Body of pancreas (tissue), 4 donors: Measurements from ENCODE around the gene TMEM72. TPM values are rescaled to one million over a fixed set of nuclear protein-coding genes. Genes with fewer than 3 reads are reported as not detected.

ENCODE experiments used
- ATAC-seq: fragments of 150-250 bp; one replicate; pipeline ENCODE4 v1.9.1; 2016
- DNase-seq, 4 donors: peaks; one replicate each; pipeline ENCODE4 v3.0.0-alpha.2; 2019
- H3K27ac ChIP-seq, 4 donors: fragments of 200-600 bp; sonication (generic); 1 replicate in 3 of 4; 2 replicates in 1 of 4; pipeline versions ENCODE4 v1.5.1 to v1.6.1; 2016 to 2019; ENCODE audit warnings: mild to moderate bottlenecking in 1 of 4, mixed read lengths in 1 of 4, moderate library complexity in 1 of 4
- H3K27me3 ChIP-seq, 2 donors: fragments of 200-600 bp; sonication (generic); one replicate each; pipeline ENCODE4 v1.6.0; 2016; ENCODE audit warnings: mild to moderate bottlenecking in 1 of 2
- H3K36me3 ChIP-seq, 2 donors: fragments of 200-600 bp; sonication (generic); replicated peaks in 1 of 2; 2 replicates each; pipeline ENCODE4 v1.5.1; 2016; ENCODE audit warnings: low read depth in 2 of 2; ENCODE audit not compliant: insufficient read depth in 1 of 2
- H3K4me1 ChIP-seq: fragments of 200-600 bp; sonication (generic); one replicate; pipeline ENCODE4 v1.6.0; 2016
- H3K4me3 ChIP-seq, 2 donors: fragments of 200-600 bp; sonication (generic); 1 replicate in 1 of 2; 2 replicates in 1 of 2; pipeline ENCODE4 v1.5.1; 2016 to 2019
- H3K9me3 ChIP-seq, 3 donors: fragments of 200-600 bp; sonication (generic); 1 replicate in 2 of 3; 2 replicates in 1 of 3; pipeline ENCODE4 v1.5.1; 2016
- CTCF ChIP-seq, 7 experiments: fragments of 450-650 bp in 4 of 7; fragments of 200-600 bp in 3 of 7; sonication (generic) in 3 of 7; IDR thresholded peaks; one replicate each; pipeline ENCODE4 v1.5.1; 2016 to 2019; ENCODE audit warnings: antibody characterized with exemption in 7 of 7
- POLR2A ChIP-seq, 3 donors: fragments of 450-650 bp; IDR thresholded peaks; one replicate each; pipeline ENCODE4 v1.6.1; 2016; ENCODE audit warnings: antibody characterized with exemption in 3 of 3, mild to moderate bottlenecking in 2 of 3
- WGBS, 2 donors: methylation state at CpG; one replicate each; pipeline ENCODE4 v1.1.5; 2017; 5-methylcytosine and 5-hydroxymethylcytosine counted together
- intact Hi-C: fragments of 100-400 bp; cut with DNase I; formaldehyde crosslinking; loops from one replicate; pipeline ENCODE4 v1.15.1; 2023
- total RNA-seq, 2 donors: library from RNA; depleted of rRNA; stranded (reverse); fragments of >200 nt; gene quantifications; one replicate each; pipeline ENCODE4 v1.1.0, GENCODE V29; 2016

Gene TMEM72
- total RNA-seq, 2 donors from 2014 or later, result 4.7 to 10.2 TPM

GRCh38 chr10:44920252-44920651, 9.1 kb downstream of the TMEM72 start:
- Histone ChIP-seq H3K36me3 (no peaks in the 10 kb centered on the region), H3K4me3 (no peak overlapping the region), H3K4me1 (no peaks in the 10 kb centered on the region), H3K9me3 (no peaks in the 10 kb centered on the region), H3K27ac (no peak overlapping the region), H3K27me3 (no peaks in the 10 kb centered on the region)
- no peak for TF ChIP-seq CTCF (IDR thresholded peaks at IDR 0.05)
- no peak for TF ChIP-seq POLR2A (IDR thresholded peaks at IDR 0.05)
- WGBS, 2 donors, result 84 to 91% methylated on average over 2 to 3 of the region's 3 CpGs
- intact Hi-C loops, result no loop called here
- no peak for DNase-seq
- no peak for ATAC-seq

GRCh38 chr10:44921061-44921460, 9.9 kb downstream of the TMEM72 start:
- Histone ChIP-seq H3K9me3 (no peaks in the 10 kb centered on the region), H3K4me1 (no peaks in the 10 kb centered on the region), H3K27me3 (no peaks in the 10 kb centered on the region), H3K27ac (no peak overlapping the region), H3K36me3 (no peaks in the 10 kb centered on the region), H3K4me3 (no peak overlapping the region)
- DNase-seq (no peak), ATAC-seq (no peak)
- TF ChIP-seq POLR2A (IDR thresholded peaks at IDR 0.05) (no peak), CTCF (IDR thresholded peaks at IDR 0.05) (no peak)
- intact Hi-C loops, result no loop called here
- 89 to 90% methylated on average over 5 of the region's 5 CpGs for WGBS, 2 donors

- ATAC-seq, result no peak
Observed at GRCh38 chr10:44921506-44921905, 10.4 kb downstream of the TMEM72 start.

GRCh38 chr10:44922021-44922420, 10.9 kb downstream of the TMEM72 start:
- H3K36me3 ChIP-seq, result no peaks in the 10 kb centered on the region
- H3K4me1 ChIP-seq, result peaks cover 5% of the 10 kb centered on the region
- no peak overlapping the region for H3K27ac ChIP-seq
- H3K4me3 ChIP-seq, result no peak overlapping the region
- no peak for ATAC-seq
- no peaks in the 10 kb centered on the region for H3K9me3 ChIP-seq
- no peak for DNase-seq
- intact Hi-C loops, result no loop called here
- no peaks in the 10 kb centered on the region for H3K27me3 ChIP-seq
- 91 to 97% methylated on average over 5 of the region's 5 CpGs for WGBS, 2 donors
- TF ChIP-seq POLR2A (IDR thresholded peaks at IDR 0.05) (no peak), CTCF (IDR thresholded peaks at IDR 0.05) (no peak)

More at GRCh38 chr10:44921506-44921905, 10.4 kb downstream of the TMEM72 start:
- no peak overlapping the region for H3K4me3 ChIP-seq
- no peaks in the 10 kb centered on the region for H3K27me3 ChIP-seq
- TF ChIP-seq CTCF (IDR thresholded peaks at IDR 0.05) (no peak), POLR2A (IDR thresholded peaks at IDR 0.05) (no peak)
- no peaks in the 10 kb centered on the region for H3K9me3 ChIP-seq
- intact Hi-C loops, result no loop called here
- no peak for DNase-seq
- H3K27ac ChIP-seq, result no peak overlapping the region
- H3K4me1 ChIP-seq, result no peaks in the 10 kb centered on the region
- no peaks in the 10 kb centered on the region for H3K36me3 ChIP-seq
- WGBS, 2 donors, result 89 to 100% methylated on average over 3 of the region's 3 CpGs

GRCh38 chr10:44922796-44923545, 11.8 kb downstream of the TMEM72 start:
- 74 to 78% methylated on average over 7 of the region's 7 CpGs for WGBS, 2 donors
- Histone ChIP-seq H3K27ac (no peak overlapping the region), H3K9me3 (no peaks in the 10 kb centered on the region), H3K27me3 (no peaks in the 10 kb centered on the region), H3K4me1 (peaks cover 14% of the 10 kb centered on the region), H3K4me3 (no peak overlapping the region), H3K36me3 (no peaks in the 10 kb centered on the region)
- TF ChIP-seq CTCF (IDR thresholded peaks at IDR 0.05) (no peak), POLR2A (IDR thresholded peaks at IDR 0.05) (no peak)
- intact Hi-C loops, result no loop called here
- no peak for ATAC-seq
- DNase-seq, result no peak
